ENCODE results near the gene BSG.
"Not testable (repeated sequence)": the region's sequence is repeated elsewhere in the genome, so short reads cannot be mapped to it uniquely, and the experiment has no call there.

GRCh38 chr19:603302-603639 lies 30.9 kb downstream of the BSG start:
- not testable (repeated sequence) for TF ChIP-seq ZNF671 (CRISPR knock-in tag; IDR thresholded peaks at IDR 0.05); CTCF (IDR thresholded peaks at IDR 0.05); PREB (CRISPR knock-in tag; IDR thresholded peaks at IDR 0.05; ENCODE audit: borderline replicate concordance); MAX (CRISPR knock-in tag; IDR thresholded peaks at IDR 0.05); ATF3 (CRISPR knock-in tag; conservative IDR thresholded peaks at IDR 0.05); FOXK1 (CRISPR knock-in tag; IDR thresholded peaks at IDR 0.05); HMGXB4 (CRISPR knock-in tag; IDR thresholded peaks at IDR 0.05)

Data from WTC11 (cell line).